ENCODE data around the gene SYT1. TPM values are rescaled to one million over a fixed set of nuclear protein-coding genes. Genes with fewer than 3 reads are reported as not detected.

The SYT1 gene
- total and polyA plus RNA-seq, 11 donors = 0.08 to 0.86 (median 0.16) TPM; not detected in 6

GRCh38 chr12:79409562-79409961 lies 545.0 kb downstream of the SYT1 start:
- H3K27me3 ChIP-seq = no peaks in the 10 kb centered on the region
- 42 to 53% (median 46%) methylated on average over 2 of the region's 2 CpGs for WGBS, 4 donors
- no peak overlapping the region for H3K4me3 ChIP-seq
- no peak for TF ChIP-seq POLR2A (IDR thresholded peaks at IDR 0.05)
- TF ChIP-seq CTCF (IDR thresholded peaks at IDR 0.05) = no peak
- ATAC-seq (no peak), DNase-seq (no peak)
- intact Hi-C loops (cut with DNase I) = loop anchor here in 5 of 10 donors (5.0 to 10.0 kb wide), 5 partner anchors 325 to 865 kb away; no protein-coding TSS in a partner anchor
- H3K4me1 ChIP-seq = no peaks in the 10 kb centered on the region
- no peaks in the 10 kb centered on the region for H3K9me3 ChIP-seq
- no peaks in the 10 kb centered on the region for H3K36me3 ChIP-seq
- peak overlapping the region in 1 of 12 donors; percentile 25 for H3K27ac ChIP-seq

GRCh38 chr12:79411791-79412190 lies 547.2 kb downstream of the SYT1 start:
- no peak overlapping the region for H3K4me3 ChIP-seq
- H3K27ac ChIP-seq = no peak overlapping the region
- ATAC-seq (no peak), DNase-seq (no peak)
- no peaks in the 10 kb centered on the region for H3K36me3 ChIP-seq
- intact Hi-C loops (cut with DNase I) = loop anchor here in 2 of 10 donors (5.0 to 10.0 kb wide), 2 partner anchors 133 to 861 kb away; no protein-coding TSS in a partner anchor
- WGBS, 4 donors = 80 to 87% (median 86%) methylated on average over 3 of the region's 3 CpGs
- no peaks in the 10 kb centered on the region for H3K9me3 ChIP-seq
- no peaks in the 10 kb centered on the region for H3K4me1 ChIP-seq
- TF ChIP-seq POLR2A (IDR thresholded peaks at IDR 0.05) (no peak), CTCF (IDR thresholded peaks at IDR 0.05) (no peak)
- H3K27me3 ChIP-seq = no peaks in the 10 kb centered on the region

DNA sequence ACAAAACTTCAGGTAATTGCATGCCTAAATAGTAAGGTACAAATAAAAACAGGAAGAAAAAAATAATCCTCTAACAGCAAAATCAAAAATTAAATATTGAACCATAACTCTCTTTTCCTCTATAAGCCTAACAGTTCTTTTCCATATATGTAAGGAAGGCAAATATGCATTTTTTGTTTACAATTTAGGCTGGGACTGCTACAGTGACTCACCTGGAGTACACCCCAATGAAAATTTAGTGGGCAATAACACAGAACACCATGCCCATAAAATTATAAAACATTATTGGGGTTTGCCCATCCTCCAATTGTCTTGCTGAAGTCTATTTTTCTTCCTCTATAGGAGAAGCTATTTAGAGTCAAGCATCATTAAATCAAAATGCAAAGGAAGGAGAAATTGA lies 549.2 kb downstream of the SYT1 start:
- ATAC-seq (no peak), DNase-seq (no peak)
- Histone ChIP-seq H3K36me3 (no peaks in the 10 kb centered on the region), H3K9me3 (no peaks in the 10 kb centered on the region), H3K4me1 (no peaks in the 10 kb centered on the region), H3K4me3 (no peak overlapping the region), H3K27ac (no peak overlapping the region), H3K27me3 (no peaks in the 10 kb centered on the region)
- intact Hi-C loops (cut with DNase I) = loop anchor here in 2 of 10 donors (5.0 to 10.0 kb wide), 2 partner anchors 131 to 859 kb away; no protein-coding TSS in a partner anchor
- TF ChIP-seq CTCF (IDR thresholded peaks at IDR 0.05) (no peak), POLR2A (IDR thresholded peaks at IDR 0.05) (no peak)

DNA sequence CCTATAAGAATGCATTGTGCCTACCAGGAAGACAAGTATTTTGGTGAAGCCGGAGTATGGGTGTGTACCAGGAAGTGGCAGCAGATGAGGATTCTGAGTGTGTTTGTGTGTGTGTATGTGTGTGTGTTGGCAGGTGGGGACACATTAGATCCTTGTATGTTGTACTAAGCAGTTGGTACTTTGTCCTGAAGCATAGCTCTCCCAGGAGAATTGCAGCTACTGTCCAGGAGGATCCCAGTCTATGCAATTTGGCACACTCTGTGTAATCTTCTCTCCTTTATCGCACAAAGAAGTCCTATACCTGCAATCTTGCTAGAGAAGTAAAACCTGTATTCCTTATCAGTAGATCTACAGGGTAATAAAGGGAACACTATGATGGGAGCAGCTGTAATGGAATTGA lies 549.7 kb downstream of the SYT1 start:
- H3K27ac ChIP-seq = no peak overlapping the region
- H3K9me3 ChIP-seq = no peaks in the 10 kb centered on the region
- intact Hi-C loops (cut with DNase I) = loop anchor here in 2 of 10 donors (5.0 to 10.0 kb wide), 2 partner anchors 131 to 858 kb away; no protein-coding TSS in a partner anchor
- H3K4me3 ChIP-seq = no peak overlapping the region
- ATAC-seq (no peak), DNase-seq (no peak)
- no peaks in the 10 kb centered on the region for H3K36me3 ChIP-seq
- H3K27me3 ChIP-seq = no peaks in the 10 kb centered on the region
- TF ChIP-seq POLR2A (IDR thresholded peaks at IDR 0.05) = no peak
- H3K4me1 ChIP-seq = no peaks in the 10 kb centered on the region
- 87 to 96% (median 92%) methylated on average over 2 of the region's 2 CpGs for WGBS, 4 donors

DNA sequence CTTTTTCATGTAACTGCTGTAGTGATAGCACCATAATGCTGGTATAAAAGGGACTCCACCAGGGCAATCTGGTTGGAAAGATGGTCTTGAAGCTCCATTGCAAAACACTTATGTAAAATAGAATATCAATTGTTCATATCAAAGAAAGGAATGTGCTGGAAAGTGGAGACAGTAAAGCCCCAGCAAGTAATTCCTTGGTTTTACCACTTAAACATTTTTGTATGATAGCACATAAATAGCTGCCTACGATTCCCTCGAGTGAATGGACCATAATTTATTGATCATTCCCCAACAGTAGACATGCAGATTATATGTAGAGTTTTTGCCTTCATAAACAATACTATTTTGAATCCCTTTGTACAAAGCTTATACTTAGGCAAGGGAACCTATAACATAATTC lies 550.7 kb downstream of the SYT1 start:
- H3K4me3 ChIP-seq = no peak overlapping the region
- H3K27me3 ChIP-seq = no peaks in the 10 kb centered on the region
- H3K36me3 ChIP-seq = no peaks in the 10 kb centered on the region
- intact Hi-C loops (cut with DNase I) = loop anchor here in 1 of 10 donors (10.0 kb wide), 1 partner anchor 129 kb away; no protein-coding TSS in a partner anchor
- no peak overlapping the region for H3K27ac ChIP-seq
- H3K9me3 ChIP-seq = no peaks in the 10 kb centered on the region
- DNase-seq = no peak
- H3K4me1 ChIP-seq = peaks cover 0 to 2% (median 0%) of the 10 kb centered on the region in 12 donors
- 75 to 96% (median 90%) methylated on average over 2 of the region's 2 CpGs for WGBS, 4 donors
- TF ChIP-seq POLR2A (IDR thresholded peaks at IDR 0.05) (no peak), CTCF (IDR thresholded peaks at IDR 0.05) (no peak)
- ATAC-seq = no peak
